ENCODE results near the gene TNFAIP1. TPM values are rescaled to one million over a fixed set of nuclear protein-coding genes. Genes with fewer than 3 reads are reported as not detected.
"Not testable (repeated sequence)": the region's sequence is repeated elsewhere in the genome, so short reads cannot be mapped to it uniquely, and the experiment has no call there.

TNFAIP1 gene
- total RNA-seq, 1 donor from 2014 or later, result 98.0 TPM

GRCh38 chr17:28324781-28325180 is 10.8 kb upstream of the TNFAIP1 start:
- DNase-seq (ENCODE audit: low read depth in 2 of 2), result no peak

DNA sequence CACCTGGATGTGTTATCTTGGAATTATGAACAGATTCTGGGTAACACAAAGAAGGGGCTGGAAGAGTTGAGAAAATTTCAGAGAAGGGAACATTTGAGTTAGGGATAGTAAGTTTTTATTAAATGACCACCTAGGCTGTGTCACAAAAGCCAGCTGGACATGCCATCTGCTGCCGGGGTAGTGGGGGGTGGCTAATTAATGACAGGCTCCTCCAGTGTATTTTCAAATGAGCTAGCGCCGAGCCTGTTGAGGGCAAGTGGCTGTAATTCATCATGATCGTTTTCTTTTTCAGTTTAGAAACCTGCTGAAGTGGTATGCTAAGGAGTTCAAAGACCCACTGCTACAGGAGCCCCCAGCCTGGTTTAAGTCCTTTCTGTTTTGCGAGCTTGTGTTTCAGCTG is 10.3 kb upstream of the TNFAIP1 start:
- no peak for DNase-seq (ENCODE audit: low read depth in 2 of 2)

DNA sequence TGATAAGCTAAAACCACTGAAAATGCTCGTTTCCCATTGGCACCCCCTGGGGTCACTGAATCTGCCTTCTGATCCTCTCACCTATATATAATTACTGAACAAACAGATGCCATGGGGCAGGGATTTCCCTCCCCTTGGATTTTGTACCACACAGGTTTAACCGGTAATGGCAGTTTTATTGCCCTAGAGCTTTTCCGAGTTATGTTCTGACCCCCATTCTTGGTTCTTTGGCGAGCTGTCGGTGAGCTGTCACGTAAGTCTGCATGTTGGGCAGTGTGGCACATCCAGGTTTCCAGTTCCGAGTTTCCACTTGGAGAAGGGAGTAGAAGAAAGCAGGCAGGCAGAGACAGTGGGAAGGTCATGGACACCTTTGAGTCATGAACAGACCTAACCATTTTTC is 9.4 kb upstream of the TNFAIP1 start:
- DNase-seq (ENCODE audit: low read depth in 2 of 2), result no peak

DNA sequence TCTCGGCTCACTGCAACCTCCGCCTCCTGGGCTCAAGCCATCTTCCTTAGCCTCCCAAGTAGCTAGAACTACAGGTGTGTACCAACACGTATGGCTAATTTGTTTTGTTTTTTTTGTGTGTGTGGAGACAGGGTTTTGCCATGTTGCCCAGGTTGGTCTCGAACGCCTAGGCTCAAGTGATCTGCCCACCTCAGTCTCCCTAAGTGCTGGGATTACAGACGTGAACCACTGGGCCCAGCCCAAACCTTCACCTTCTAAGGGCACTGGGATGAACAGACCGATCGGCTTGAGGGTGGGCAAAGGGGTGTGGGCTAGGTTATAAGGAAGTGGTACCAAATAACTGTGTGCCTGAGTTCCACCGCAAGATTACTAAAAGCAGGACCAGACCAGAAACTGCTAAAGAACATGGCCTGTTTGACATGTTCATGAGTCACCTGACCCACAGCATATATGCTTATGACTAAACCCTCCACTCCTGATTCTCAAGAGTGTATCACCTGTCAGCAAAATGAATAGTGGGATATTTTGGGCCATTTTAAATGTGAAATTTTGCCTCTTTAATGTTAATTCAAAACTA is 8.4 kb upstream of the TNFAIP1 start:
- no peak for DNase-seq (ENCODE audit: low read depth in 2 of 2)

DNA sequence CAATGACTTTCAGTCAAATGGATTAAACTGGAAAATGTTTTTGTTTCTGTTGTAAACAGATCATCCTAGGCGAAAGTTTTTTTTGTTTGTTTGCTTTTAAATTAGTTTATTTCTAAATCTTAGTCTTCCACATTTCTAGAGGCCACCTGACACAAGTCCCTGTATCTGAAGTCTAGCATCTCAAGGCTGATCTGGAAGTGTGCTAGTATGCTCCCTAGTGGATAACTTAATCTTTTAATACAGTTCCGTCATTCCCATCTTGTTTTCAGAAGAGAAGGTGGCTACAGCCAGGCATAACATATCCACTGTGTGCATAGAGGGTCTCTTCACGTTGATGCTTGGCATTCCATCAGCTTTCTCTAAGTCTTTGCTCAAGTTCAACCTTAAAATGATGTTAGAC is 7.9 kb upstream of the TNFAIP1 start:
- DNase-seq (ENCODE audit: low read depth in 2 of 2), result no peak

GRCh38 chr17:28328325-28328724 is 7.2 kb upstream of the TNFAIP1 start:
- DNase-seq (ENCODE audit: low read depth in 2 of 2), result no peak

DNA sequence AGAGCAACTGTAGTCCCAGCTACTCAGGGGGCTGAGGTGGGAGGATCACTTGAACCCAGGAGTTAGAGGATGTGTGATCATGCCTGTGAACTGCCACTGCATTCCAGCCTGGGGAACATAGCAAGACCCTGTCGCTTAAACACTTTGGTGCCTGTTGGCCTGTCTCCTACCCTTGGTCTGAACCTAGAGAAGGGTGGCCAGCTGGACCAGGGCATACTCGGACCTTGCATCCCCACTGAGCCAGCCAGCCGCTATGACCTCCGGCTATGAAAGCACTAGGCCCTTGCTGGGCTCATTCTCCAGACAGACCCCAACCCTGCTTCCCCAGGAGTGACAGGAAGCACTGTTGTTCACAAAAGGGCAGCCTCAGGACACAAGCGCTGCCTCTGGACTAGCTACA is 4.9 kb upstream of the TNFAIP1 start:
- DNase-seq (ENCODE audit: low read depth in 2 of 2), result no peak

DNA sequence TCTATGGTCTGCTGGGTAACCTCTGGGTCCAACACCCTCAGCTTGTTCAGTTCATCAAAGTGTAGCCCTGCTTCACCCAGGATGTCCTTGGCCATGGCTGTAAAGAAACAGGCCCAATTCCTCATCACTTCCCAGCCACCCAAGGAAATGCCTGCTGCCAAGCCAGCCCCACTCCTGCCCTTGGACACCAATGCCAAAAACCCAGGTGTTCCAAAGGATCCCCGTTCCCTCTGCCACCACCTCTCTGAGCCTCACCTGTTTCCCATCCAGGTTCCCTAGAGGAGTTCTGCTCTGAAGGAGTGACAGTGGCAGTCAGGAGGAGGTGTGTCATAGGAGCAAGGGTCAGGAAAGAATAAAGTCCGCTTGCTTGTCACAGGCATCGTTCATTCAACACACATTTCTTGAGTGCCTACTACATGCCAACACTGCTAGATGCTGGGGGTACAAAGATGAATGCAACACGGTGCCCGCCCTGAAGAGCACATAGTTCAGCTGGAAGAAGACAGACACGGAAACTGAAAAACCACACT is 3.6 kb upstream of the TNFAIP1 start:
- no peak for DNase-seq (ENCODE audit: low read depth in 2 of 2)

- no peak for DNase-seq (ENCODE audit: low read depth in 2 of 2)
These were observed 2.3 kb upstream of the TNFAIP1 start for GRCh38 chr17:28333083-28333746.

GRCh38 chr17:28334171-28334570 is 1.4 kb upstream of the TNFAIP1 start:
- DNase-seq (ENCODE audit: low read depth in 2 of 2), result peak in 1 of 2 donors; percentile 54

- no peak for DNase-seq (ENCODE audit: low read depth in 2 of 2)
These were observed 828 bp upstream of the TNFAIP1 start for GRCh38 chr17:28334666-28335200.

GRCh38 chr17:28335959-28336871 is 654 bp downstream of the TNFAIP1 start:
- DNase-seq (ENCODE audit: low read depth in 2 of 2), result peak; percentile 92 to 99

- DNase-seq (ENCODE audit: low read depth in 2 of 2), result peak; percentile 61 to 91
These were observed 2.7 kb downstream of the TNFAIP1 start for GRCh38 chr17:28338056-28338768.

- DNase-seq (ENCODE audit: low read depth in 2 of 2), result not testable (repeated sequence)
These were observed 3.2 kb downstream of the TNFAIP1 start for GRCh38 chr17:28338769-28339212.

- DNase-seq (ENCODE audit: low read depth in 2 of 2), result no peak
These were observed 3.9 kb downstream of the TNFAIP1 start for GRCh38 chr17:28339431-28339830.

DNA sequence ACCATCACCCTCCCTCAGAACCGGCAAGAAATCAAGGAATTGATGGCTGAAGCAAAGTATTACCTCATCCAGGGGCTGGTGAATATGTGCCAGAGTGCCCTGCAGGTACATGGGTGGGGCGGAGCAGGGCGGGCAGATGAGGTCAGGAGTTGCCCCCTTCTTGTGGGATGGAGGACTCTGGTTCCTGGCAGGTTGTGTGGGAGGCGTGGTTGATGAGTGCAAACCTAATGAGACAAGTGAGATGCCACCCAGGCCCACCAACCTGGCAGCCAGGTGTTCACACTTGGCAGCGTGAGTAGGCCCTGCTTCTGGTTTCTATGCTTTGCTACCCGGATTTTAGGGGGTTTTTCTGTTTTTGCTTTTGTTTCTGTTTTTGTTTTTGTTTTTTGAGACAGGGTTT is 4.8 kb downstream of the TNFAIP1 start:
- DNase-seq (ENCODE audit: low read depth in 2 of 2), result no peak

- DNase-seq (ENCODE audit: low read depth in 2 of 2), result no peak
These were observed 6.0 kb downstream of the TNFAIP1 start for GRCh38 chr17:28341516-28341915.

DNA sequence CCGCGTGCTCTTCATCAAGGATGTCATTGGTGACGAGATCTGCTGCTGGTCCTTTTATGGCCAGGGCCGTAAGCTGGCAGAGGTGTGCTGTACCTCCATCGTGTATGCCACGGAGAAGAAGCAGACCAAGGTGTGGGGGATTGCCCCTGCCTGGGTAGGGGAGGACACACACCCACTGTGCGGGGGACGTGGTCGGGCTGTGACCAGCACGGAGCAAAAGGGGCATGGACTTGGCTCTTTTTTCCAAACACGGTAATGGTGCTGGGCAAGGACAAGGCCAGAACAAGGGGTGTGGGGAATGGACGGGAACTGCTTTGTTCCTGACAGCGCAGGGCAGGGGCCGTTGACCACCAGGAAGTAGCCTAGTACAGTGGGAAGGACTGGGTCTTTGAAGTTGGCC is 6.8 kb downstream of the TNFAIP1 start:
- DNase-seq (ENCODE audit: low read depth in 2 of 2), result no peak

- no peak for DNase-seq (ENCODE audit: low read depth in 2 of 2)
These were observed 8.0 kb downstream of the TNFAIP1 start for GRCh38 chr17:28343491-28343932.

- no peak for DNase-seq (ENCODE audit: low read depth in 2 of 2)
These were observed 8.4 kb downstream of the TNFAIP1 start for GRCh38 chr17:28344011-28344410.

DNA sequence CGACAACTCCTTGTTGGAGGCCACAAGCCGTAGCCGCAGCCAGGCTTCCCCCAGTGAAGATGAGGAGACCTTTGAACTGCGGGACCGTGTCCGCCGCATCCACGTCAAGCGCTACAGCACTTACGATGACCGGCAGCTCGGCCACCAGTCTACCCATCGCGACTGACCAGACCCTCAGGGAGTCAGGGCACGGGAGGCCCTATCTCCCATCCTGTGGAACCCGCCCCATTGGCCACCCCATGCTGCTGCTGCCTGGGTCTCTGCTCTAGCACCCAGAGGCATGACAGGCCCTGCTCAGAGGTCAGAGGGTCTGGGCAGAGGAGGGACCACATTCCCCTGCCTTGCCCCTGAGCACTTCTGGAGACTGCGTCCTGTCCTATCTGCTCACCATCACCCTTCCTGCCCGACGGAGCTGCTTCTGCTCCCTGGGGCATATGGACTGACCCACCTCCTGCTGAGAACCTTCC is 8.9 kb downstream of the TNFAIP1 start:
- no peak for DNase-seq (ENCODE audit: low read depth in 2 of 2)
